ENCODE measurements around the gene ACR.
"Not testable (repeated sequence)": the region's sequence is repeated elsewhere in the genome, so short reads cannot be mapped to it uniquely, and the experiment has no call there.

The ACR gene

DNA sequence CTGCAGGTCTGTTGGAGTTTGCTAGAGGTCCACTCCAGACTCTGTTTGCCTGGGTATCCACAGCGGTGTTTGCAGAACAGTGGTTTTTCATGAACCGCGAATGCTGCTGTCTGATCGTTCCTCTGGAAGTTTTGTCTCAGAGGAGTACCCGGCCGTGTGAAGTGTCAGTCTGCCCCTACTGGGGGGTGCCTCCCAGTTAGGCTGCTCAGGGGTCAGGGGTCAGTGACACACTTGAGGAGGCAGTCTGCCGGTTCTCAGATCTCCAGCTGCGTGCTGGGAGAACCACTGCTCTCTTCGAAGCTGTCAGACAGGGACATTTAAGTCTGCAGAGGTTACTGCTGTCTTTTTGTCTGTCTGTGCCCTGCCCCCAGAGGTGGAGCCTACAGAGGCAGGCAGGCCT is 18.4 kb downstream of the ACR start:
- intact Hi-C loops (cut with DNase I); DNase-seq: not testable (repeated sequence)

DNA sequence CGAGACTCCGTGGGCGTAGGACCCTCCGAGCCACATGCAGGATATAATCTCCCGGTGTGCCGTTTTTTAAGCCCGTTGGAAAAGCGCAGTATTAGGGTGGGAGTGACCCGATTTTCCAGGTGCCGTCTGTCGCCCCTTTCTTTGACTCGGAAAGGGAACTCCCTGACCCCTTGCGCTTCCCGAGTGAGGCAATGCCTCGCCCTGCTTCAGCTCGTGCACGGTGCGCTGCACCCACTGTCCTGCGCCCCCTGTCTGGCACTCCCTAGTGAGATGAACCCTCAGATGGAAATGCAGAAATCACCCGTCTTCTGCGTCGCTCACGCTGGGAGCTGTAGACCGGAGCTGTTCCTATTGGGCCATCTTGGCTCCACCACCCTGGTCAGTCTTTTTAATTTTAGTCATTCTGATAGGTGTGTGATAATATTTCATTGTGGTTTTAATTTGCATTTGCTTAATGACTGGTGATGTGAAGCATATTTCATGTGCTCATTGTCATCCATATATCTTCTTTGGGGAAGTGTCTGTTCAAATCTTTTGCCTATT is 19.0 kb downstream of the ACR start:
- peak in 8 of 10 donors; percentile 39 to 90 (median 54) for DNase-seq
- intact Hi-C loops (cut with DNase I), result not testable (repeated sequence)

GRCh38 chr22:50759597-50760341 is 21.8 kb downstream of the ACR start:
- intact Hi-C loops (cut with DNase I); DNase-seq: not testable (repeated sequence)

GRCh38 chr22:50761829-50762228 is 23.8 kb downstream of the ACR start:
- DNase-seq; intact Hi-C loops (cut with DNase I): not testable (repeated sequence)

- DNase-seq; intact Hi-C loops (cut with DNase I): not testable (repeated sequence)
Measured at GRCh38 chr22:50764288-50764687, 26.3 kb downstream of the ACR start.

DNA sequence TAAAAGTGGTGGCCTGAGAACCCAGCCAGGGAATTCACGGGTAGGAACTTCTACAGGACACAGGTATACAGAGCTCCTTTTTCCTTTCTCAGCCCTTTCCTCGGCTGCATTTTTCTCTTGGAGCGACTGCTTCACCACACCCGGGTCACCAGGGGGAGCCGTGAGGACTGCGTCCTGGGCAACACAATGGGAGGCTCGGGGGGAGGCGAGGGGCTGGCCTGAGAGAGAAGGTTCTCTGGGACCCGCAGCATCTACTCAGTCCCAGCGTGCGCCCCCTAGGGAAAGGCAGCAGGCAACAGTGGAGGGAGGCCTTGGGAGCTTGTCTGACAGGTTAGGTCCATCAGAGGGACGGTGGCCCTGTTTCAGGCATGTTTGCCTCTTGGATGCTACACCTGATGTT is 37.1 kb downstream of the ACR start:
- peak in 8 of 10 donors; percentile 23 to 88 (median 26) for DNase-seq
- intact Hi-C loops (cut with DNase I), result not testable (repeated sequence)

GRCh38 chr22:50777631-50778030 is 39.6 kb downstream of the ACR start:
- intact Hi-C loops (cut with DNase I); DNase-seq: not testable (repeated sequence)

GRCh38 chr22:50780244-50780643 is 42.2 kb downstream of the ACR start:
- not testable (repeated sequence) for DNase-seq

GRCh38 chr22:50782253-50782652 is 44.2 kb downstream of the ACR start:
- DNase-seq; intact Hi-C loops (cut with DNase I): not testable (repeated sequence)

More at GRCh38 chr22:50780244-50780643, 42.2 kb downstream of the ACR start:
- intact Hi-C loops (cut with DNase I), result not testable (repeated sequence)

DNA sequence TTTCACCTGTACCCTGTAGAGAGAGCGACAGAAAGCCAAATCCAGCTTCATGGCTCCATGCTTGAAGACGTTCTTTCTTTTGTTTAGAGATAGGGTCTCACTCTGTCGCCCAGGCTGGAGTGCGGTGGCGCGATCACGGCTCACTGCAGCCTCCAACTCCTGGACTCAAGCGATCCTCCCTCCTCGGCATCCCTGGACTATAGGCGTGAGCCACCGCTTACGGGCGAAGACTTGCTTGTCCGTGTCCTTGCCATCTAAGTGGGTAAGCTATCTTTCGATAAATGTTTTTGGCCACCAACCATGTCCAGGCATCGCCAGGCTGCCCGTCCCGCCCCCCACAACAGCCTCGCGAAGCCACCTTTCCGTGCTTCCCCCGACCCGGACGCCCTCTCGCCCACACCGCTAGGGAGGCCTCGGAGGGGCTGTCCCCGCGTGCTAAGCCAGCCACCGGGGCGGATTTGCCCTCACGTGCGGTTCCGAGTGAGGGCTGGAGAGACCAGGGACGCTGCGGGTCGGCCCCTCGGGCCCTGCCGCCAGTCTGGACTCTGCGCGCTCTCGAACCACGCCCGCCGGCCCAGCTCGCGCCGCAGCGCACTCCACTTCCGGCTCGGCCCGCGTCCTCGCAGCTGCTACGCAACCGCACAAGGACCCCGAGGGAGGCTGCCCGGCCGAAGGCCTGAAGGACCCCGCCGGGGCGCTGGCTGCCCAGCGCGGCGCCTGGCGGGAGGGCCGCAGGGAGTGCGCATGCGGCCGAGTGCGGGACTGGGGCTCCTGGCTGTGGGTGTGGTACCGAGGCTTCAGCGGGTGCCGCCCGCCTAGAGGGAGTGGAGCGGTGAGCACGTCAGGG is 45.3 kb downstream of the ACR start, which contains the start of gene RABL2B:
Gene RABL2B, minus strand, starts transcription at position 604 of the 847 bp plus-strand sequence. CDS start 1,342 bp downstream, outside the sequence.
- intact Hi-C loops (cut with DNase I), result not testable (repeated sequence)
- DNase-seq, result peak; percentile 79 to 98 (median 87)

GRCh38 chr22:50783880-50784276 is 45.9 kb downstream of the ACR start:
- not testable (repeated sequence) for DNase-seq

DNA sequence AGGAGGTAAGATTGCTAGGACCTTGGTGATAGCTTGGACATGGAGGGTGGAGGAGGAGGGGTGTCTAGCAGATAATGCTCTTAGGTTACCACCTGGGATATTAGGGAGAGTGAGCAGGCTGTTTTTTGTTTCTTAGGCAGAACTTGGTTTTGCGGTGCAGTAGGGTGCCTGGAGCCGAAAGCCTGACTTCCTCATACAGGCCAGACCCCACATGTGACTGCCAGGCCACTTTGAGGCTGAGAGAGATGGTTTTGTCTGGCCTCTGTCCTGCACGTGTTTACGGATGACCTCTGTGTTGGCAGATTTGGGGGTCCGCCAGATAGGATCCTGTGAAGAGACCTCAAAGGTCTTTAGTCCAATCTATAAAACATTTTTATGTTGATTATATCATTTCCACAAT is 47.3 kb downstream of the ACR start:
- intact Hi-C loops (cut with DNase I), result not testable (repeated sequence)
- peak in 3 of 10 donors; percentile 18 to 80 (median 68) for DNase-seq

More at GRCh38 chr22:50783880-50784276, 45.9 kb downstream of the ACR start:
- intact Hi-C loops (cut with DNase I), result not testable (repeated sequence)

DNA sequence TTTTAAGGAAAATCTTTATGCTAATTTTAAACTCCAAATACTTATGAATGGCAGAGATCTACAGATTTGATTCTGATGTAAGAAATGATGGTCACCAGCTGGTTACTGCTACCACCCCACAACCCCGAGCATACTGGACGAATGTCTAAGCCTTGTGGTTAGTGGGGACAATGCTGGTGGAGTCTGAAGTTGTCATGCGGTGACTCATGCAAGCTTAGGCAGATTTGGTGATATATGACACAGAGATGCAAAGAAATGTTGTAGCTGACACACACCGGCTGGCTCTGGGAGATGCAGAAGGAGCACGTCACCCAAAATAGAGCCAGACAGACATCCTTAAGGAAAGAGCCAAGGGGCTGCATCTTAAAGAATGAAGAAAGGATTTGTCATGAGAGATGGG is 48.9 kb downstream of the ACR start:
- intact Hi-C loops (cut with DNase I); DNase-seq: not testable (repeated sequence)

Measured in posterior cingulate gyrus (tissue), 11 donors.